Type B pancreatic cell (in vitro differentiated cells): ENCODE measurements around the gene BACH2. TPM values are rescaled to one million over a fixed set of nuclear protein-coding genes. Genes with fewer than 3 reads are reported as not detected.

ENCODE experiments used
- DNase-seq: peaks from one replicate; pipeline ENCODE4 v3.0.0; 2021; ENCODE audit warnings: mixed read lengths; ENCODE audit not compliant: unreplicated experiment; ENCODE audit errors: extremely low spot score
- H3K27ac Mint-ChIP-seq: 2 replicates; pipeline ENCODE4 v1.8.0; 2021; ENCODE audit warnings: mild to moderate bottlenecking, mixed read lengths
- H3K27me3 Mint-ChIP-seq: 2 replicates; pipeline ENCODE4 v1.8.0; 2021; ENCODE audit warnings: mixed read lengths
- H3K36me3 Mint-ChIP-seq: 2 replicates; pipeline ENCODE4 v1.8.0; 2021; ENCODE audit warnings: mixed read lengths
- H3K4me1 Mint-ChIP-seq: one replicate; pipeline ENCODE4 v1.8.0; 2021; ENCODE audit warnings: mixed read lengths; ENCODE audit not compliant: unreplicated experiment
- H3K4me3 Mint-ChIP-seq: 2 replicates; pipeline ENCODE4 v1.8.0; 2021; ENCODE audit warnings: mild to moderate bottlenecking, mixed read lengths
- H3K9me3 Mint-ChIP-seq: 2 replicates; pipeline ENCODE4 v1.8.0; 2021; ENCODE audit warnings: mixed read lengths
- CTCF ChIP-seq: fragments of 200-600 bp; sonication (generic); conservative IDR thresholded peaks from 2 replicates; pipeline ENCODE4 v1.5.0; 2021; ENCODE audit warnings: antibody characterized with exemption, mild to moderate bottlenecking
- total RNA-seq: library from RNA; stranded (reverse); gene quantifications from 2 replicates; pipeline ENCODE4 v1.2.1, GENCODE V29; 2021; ENCODE audit warnings: low replicate concordance

The BACH2 gene
- total RNA-seq, 1 donor from 2014 or later, result 33.5 TPM

GRCh38 chr6:90301816-90302215 lies 5.2 kb upstream of the BACH2 start:
- no peaks in the 10 kb centered on the region for H3K36me3 Mint-ChIP-seq
- peaks cover 16% of the 10 kb centered on the region for H3K4me1 Mint-ChIP-seq
- no peaks in the 10 kb centered on the region for H3K9me3 Mint-ChIP-seq
- peaks cover 32% of the 10 kb centered on the region for H3K27me3 Mint-ChIP-seq
- TF ChIP-seq CTCF, result no peak
- no peak overlapping the region for H3K27ac Mint-ChIP-seq
- DNase-seq, result no peak
- no peak overlapping the region for H3K4me3 Mint-ChIP-seq

- no peaks in the 10 kb centered on the region for H3K36me3 Mint-ChIP-seq
- H3K4me3 Mint-ChIP-seq, result peak overlapping the region; percentile 82
- H3K9me3 Mint-ChIP-seq, result no peaks in the 10 kb centered on the region
- peak overlapping the region; percentile 74 for H3K27ac Mint-ChIP-seq
- DNase-seq, result no peak
- peaks cover 23% of the 10 kb centered on the region for H3K4me1 Mint-ChIP-seq
- TF ChIP-seq CTCF, result no peak
- H3K27me3 Mint-ChIP-seq, result peaks cover 36% of the 10 kb centered on the region
Measured at GRCh38 chr6:90298459-90299053, 1.9 kb upstream of the BACH2 start.

- Mint-ChIP-seq H3K27me3 (peaks cover 35% of the 10 kb centered on the region), H3K4me3 (peak overlapping the region; percentile 82), H3K9me3 (no peaks in the 10 kb centered on the region), H3K36me3 (no peaks in the 10 kb centered on the region), H3K4me1 (peaks cover 26% of the 10 kb centered on the region), H3K27ac (peak overlapping the region; percentile 74)
- TF ChIP-seq CTCF, result no peak
- no peak for DNase-seq
Measured at GRCh38 chr6:90297867-90298381, 1.3 kb upstream of the BACH2 start.

- Mint-ChIP-seq H3K27me3 (peaks cover 34% of the 10 kb centered on the region), H3K4me1 (peaks cover 27% of the 10 kb centered on the region)
- peak; percentile 38 for TF ChIP-seq CTCF
Measured at GRCh38 chr6:90297115-90297866, 648 bp upstream of the BACH2 start.

GRCh38 chr6:90295854-90296340 lies 746 bp downstream of the BACH2 start:
- peak overlapping the region; percentile 93 for H3K4me3 Mint-ChIP-seq
- H3K4me1 Mint-ChIP-seq, result peaks cover 36% of the 10 kb centered on the region
- H3K27ac Mint-ChIP-seq, result no peak overlapping the region
- peak; percentile 75 for DNase-seq
- TF ChIP-seq CTCF, result peak; percentile 39
- H3K9me3 Mint-ChIP-seq, result no peaks in the 10 kb centered on the region
- peaks cover 2% of the 10 kb centered on the region for H3K36me3 Mint-ChIP-seq
- H3K27me3 Mint-ChIP-seq, result peaks cover 34% of the 10 kb centered on the region

More at GRCh38 chr6:90297115-90297866, 648 bp upstream of the BACH2 start:
- no peaks in the 10 kb centered on the region for H3K36me3 Mint-ChIP-seq
- H3K4me3 Mint-ChIP-seq, result peak overlapping the region; percentile 82
- no peak for DNase-seq
- peak overlapping the region; percentile 74 for H3K27ac Mint-ChIP-seq
- H3K9me3 Mint-ChIP-seq, result no peaks in the 10 kb centered on the region
